ENCODE results near the gene ST6GALNAC1.
"Not testable (repeated sequence)": the region's sequence is repeated elsewhere in the genome, so short reads cannot be mapped to it uniquely, and the experiment has no call there.

The ST6GALNAC1 gene

DNA sequence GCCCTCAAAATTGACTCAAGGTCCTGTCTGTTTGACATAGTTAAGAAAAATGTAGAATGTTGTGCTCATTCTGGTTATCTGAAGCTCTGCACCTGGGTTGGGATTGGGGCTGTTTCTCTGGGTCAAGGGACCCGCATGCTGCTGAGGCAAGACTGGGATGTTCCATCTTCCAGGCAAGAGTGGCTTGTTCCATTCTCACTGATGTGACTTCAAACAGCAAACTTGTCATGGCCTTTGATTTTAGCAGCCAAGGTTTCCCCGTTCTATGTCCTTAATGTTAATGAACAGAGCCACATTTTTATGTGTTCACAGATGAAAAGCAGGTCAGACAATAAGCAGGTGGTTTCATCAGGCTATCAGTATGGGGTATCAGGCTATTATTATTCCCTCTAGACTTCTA is 25.7 kb downstream of the ST6GALNAC1 start:
- in situ Hi-C loops (cut with MboI; ENCODE audit: low pct_unique_long_range_greater_than_20kb, low sequenced_read_pairs, unreplicated experiment), result no loop called here
- DNase-seq (ENCODE audit: low spot score), result no peak
- TF ChIP-seq, protein P1, sequence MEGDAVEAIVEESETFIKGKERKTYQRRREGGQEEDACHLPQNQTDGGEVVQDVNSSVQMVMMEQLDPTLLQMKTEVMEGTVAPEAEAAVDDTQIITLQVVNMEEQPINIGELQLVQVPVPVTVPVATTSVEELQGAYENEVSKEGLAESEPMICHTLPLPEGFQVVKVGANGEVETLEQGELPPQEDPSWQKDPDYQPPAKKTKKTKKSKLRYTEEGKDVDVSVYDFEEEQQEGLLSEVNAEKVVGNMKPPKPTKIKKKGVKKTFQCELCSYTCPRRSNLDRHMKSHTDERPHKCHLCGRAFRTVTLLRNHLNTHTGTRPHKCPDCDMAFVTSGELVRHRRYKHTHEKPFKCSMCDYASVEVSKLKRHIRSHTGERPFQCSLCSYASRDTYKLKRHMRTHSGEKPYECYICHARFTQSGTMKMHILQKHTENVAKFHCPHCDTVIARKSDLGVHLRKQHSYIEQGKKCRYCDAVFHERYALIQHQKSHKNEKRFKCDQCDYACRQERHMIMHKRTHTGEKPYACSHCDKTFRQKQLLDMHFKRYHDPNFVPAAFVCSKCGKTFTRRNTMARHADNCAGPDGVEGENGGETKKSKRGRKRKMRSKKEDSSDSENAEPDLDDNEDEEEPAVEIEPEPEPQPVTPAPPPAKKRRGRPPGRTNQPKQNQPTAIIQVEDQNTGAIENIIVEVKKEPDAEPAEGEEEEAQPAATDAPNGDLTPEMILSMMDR (IDR thresholded peaks at IDR 0.05; ENCODE audit: extremely low read depth, insufficient read depth, missing control alignments), result no peak

DNA sequence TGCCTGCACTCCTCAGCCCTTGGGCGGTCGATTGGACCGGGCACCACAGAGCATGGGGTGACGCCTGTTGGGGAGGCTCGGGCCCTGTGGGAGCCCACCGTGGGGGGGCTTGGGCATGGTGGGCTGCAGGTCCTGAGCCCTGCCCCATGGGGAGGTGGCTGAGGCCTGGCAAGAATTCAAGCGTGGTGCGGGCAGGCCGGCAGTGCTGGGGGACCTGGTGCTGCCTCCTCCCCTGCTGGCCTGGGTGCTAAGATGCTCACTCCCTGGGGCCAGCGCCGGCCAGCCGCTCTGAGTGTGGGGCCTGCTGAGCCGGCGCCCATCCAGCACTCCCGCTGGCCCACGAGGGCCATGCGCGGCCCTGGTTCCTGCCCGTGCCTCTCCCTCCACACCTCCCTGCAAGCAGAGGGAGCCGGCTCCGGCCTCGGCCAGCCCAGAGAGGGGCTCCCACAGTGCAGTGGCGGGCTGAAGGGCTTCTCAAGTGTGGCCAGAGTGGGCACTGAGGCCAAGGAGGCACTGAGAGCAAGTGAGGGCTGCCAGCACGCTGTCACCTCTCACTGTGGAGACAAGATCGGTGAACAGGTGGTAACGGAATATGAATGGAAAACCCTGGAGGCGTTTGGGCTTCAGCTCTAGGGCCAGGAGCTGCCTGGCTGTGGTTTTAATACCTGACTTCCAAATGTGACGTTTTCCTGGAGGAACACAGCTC is 28.5 kb downstream of the ST6GALNAC1 start:
- TF ChIP-seq, protein P1 (IDR thresholded peaks at IDR 0.05; ENCODE audit: extremely low read depth, insufficient read depth, missing control alignments), result no peak
- in situ Hi-C loops (cut with MboI; ENCODE audit: low pct_unique_long_range_greater_than_20kb, low sequenced_read_pairs, unreplicated experiment), result no loop called here
- no peak for DNase-seq (ENCODE audit: low spot score)

DNA sequence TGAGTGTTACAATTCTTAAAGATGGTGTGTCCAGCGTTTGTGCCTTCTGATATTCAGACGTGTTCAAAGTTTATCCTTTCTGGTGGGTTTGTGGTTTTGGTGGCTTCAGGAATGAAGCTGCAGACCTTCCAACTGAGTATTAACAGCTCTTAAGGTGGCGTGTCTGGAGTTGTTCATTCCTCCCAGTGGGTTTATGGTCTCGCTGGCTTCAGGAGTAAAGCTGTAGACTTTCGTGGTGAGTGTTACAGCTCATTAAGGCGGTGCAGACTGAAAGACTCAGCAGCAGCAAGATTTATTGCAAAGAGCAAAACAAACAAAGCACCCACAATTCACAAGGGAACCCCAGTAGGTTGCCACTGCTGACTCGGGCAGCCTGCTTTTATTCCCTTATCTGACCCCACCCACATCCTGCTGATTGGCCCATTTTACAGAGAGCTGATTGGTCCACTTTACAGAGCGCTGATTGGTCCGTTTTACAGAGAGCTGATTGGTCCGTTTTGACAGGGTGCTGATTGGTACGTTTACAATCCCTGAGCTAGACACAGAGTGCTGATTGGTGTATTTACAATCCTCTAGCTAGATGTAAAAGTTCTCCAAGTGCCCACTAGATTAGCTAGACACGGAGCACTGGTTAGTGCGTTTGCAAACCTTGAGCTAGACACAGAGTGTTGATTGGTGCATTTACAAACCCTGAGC is 29.3 kb downstream of the ST6GALNAC1 start:
- in situ Hi-C loops (cut with MboI; ENCODE audit: low pct_unique_long_range_greater_than_20kb, low sequenced_read_pairs, unreplicated experiment); DNase-seq (ENCODE audit: low spot score): not testable (repeated sequence)

DNA sequence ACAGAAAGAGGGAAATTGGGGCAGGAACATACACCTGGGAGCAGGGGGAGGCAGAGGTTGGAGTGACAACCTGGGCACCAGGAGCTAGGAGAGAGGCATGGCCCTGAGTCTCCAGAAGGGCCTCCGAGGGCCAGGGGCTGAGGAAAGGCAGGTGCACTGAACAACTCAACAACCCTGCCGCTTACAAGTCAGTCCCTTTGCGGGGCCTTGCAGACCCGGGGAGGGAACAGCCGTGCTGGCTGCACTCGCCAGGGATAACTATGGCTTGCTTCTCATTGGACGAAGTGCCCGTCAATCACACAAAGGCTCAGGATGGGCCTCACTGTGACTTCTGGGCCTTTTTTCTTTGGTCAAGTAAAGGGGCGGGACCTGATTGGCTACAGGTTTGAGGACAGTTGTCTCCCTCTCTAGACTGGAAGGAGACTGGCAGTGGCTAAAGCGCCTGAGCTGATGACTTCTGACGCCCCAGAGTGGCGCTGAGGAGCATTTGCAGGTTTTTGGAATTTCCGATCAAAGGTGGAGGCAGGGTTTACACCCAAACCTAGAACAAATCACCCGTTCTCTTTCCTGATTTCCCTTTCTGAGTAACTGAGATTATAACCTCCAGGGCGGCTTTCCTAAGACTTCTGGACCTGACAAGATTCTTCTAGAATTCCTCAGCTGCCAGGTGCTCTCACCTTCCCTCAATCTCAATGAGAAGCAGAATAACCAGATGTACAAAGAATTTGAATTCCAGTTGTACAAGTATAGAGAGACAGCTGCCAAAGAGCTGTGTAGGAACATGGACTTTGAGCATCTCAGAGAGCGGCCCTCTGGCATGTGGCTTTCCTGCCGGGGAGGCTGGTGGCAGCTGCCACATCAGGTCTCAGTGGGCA is 30.3 kb downstream of the ST6GALNAC1 start:
- in situ Hi-C loops (cut with MboI; ENCODE audit: low pct_unique_long_range_greater_than_20kb, low sequenced_read_pairs, unreplicated experiment), result no loop called here
- no peak for DNase-seq (ENCODE audit: low spot score)
- TF ChIP-seq, protein P1 (IDR thresholded peaks at IDR 0.05; ENCODE audit: extremely low read depth, insufficient read depth, missing control alignments), result no peak

DNA sequence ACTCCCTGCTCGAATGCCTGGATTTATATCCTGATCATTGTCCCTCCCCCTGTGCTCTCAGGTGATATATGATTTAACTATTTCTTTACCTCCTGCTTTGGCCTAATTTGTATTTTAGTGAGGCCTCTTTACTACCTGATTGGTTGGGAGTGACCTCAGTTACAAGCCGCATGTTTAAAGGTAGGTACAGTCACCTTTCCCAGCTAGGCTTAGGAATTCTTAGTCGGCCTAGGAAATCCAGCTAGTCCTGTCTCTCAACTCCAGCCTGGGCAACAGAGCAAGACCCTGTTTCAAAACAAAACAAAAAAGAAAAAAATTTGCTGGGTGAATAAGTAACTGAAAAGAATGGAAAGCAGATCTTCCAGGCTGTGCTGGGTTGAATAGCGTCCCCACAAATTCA is 31.1 kb downstream of the ST6GALNAC1 start:
- no peak for DNase-seq (ENCODE audit: low spot score)
- in situ Hi-C loops (cut with MboI; ENCODE audit: low pct_unique_long_range_greater_than_20kb, low sequenced_read_pairs, unreplicated experiment), result no loop called here
- TF ChIP-seq, protein P1 (IDR thresholded peaks at IDR 0.05; ENCODE audit: extremely low read depth, insufficient read depth, missing control alignments), result no peak

DNA sequence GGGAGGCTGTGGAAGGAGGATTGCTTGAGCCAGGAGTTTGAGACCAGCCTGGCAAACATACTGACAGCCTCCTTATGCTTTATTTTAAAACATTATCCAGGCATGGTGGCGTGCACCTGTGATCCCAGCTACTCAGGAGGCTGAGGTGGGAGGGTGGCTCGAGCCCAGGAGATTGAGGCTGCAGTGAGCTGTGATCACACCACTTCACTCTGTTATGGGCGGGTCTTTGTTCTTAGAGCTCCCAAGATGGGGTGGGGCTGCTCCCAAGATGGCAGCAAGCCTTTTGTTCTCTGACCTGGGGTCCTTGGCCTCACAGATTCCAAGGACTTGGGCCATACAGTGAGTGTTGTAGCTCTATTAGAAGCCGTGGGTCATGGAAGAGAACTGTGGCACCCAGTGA is 31.8 kb downstream of the ST6GALNAC1 start:
- in situ Hi-C loops (cut with MboI; ENCODE audit: low pct_unique_long_range_greater_than_20kb, low sequenced_read_pairs, unreplicated experiment), result no loop called here

DNA sequence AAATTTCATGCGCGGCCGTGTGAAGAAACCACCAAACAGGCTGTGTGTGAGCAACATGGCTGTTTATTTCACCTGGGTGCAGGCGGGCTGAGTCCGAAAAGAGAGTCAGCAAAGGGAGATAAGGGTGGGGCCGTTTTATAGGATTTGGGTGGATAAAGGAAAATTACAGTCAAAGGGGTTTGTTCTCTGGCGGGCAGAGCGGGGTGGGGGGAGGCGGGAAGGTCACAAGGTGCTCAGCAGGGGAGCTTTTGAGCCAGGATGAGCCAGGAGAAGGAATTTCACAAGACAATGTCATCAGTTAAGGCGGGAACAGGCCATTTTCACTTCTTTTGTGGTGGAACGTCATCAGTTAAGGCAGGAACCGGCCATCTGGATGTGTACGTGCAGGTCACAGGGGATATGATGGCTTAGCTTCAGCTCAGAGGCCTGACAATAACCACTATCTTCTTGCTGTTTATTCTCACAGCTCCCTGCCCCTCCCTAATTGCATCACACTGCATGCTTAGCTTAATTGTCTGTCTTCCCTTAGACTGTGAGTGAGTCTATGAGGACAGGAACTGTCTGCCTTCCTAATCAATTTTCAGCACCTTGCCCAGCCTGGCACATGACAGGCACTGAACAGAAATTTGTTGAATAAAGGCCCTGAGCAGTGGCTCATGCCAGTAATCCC is 32.3 kb downstream of the ST6GALNAC1 start:
- in situ Hi-C loops (cut with MboI; ENCODE audit: low pct_unique_long_range_greater_than_20kb, low sequenced_read_pairs, unreplicated experiment); DNase-seq (ENCODE audit: low spot score): not testable (repeated sequence)

More for the DNA sequence above, 31.8 kb downstream of the ST6GALNAC1 start:
- TF ChIP-seq, protein P1 (IDR thresholded peaks at IDR 0.05; ENCODE audit: extremely low read depth, insufficient read depth, missing control alignments), result no peak
- DNase-seq (ENCODE audit: low spot score), result no peak

DNA sequence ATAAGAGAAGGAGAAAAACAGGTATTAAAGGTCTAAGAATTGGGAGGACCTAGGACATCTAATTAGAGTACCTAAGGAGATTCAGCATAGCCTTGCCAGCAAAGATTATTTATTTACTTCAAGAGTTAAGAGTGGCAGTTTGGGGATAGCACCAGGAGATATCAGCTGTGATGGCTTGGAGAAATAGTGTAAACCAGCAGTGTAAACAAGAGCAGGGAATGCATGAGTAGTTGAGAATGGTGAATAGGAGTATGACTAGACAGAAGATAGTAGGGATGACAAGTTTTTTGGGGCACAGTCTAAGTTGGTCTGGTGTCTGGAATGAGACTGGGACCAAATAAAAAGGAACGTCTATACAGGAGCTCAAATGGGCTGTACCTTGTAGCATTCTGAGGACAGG is 36.9 kb downstream of the ST6GALNAC1 start:
- in situ Hi-C loops (cut with MboI; ENCODE audit: low pct_unique_long_range_greater_than_20kb, low sequenced_read_pairs, unreplicated experiment); DNase-seq (ENCODE audit: low spot score): not testable (repeated sequence)
